Osteocyte (in vitro differentiated cells): Measurements from ENCODE around the gene LZTS2. TPM values are rescaled to one million over a fixed set of nuclear protein-coding genes. Genes with fewer than 3 reads are reported as not detected.
A peak's percentile ranks its signal among the peaks of the same experiment; 100 is the strongest.

ENCODE experiments used
- DNase-seq: peaks from one replicate; pipeline ENCODE4 v3.0.0; 2021; ENCODE audit warnings: mixed read lengths; ENCODE audit not compliant: unreplicated experiment; ENCODE audit errors: extremely low spot score
- H3K27ac Mint-ChIP-seq: one replicate; pipeline ENCODE4 v1.8.0; 2021; ENCODE audit warnings: mild to moderate bottlenecking, mixed read lengths; ENCODE audit not compliant: unreplicated experiment
- H3K27me3 Mint-ChIP-seq: one replicate; pipeline ENCODE4 v1.8.0; 2021; ENCODE audit warnings: mixed read lengths; ENCODE audit not compliant: unreplicated experiment
- H3K36me3 Mint-ChIP-seq: one replicate; pipeline ENCODE4 v1.8.0; 2021; ENCODE audit warnings: mixed read lengths; ENCODE audit not compliant: unreplicated experiment
- H3K4me1 Mint-ChIP-seq: one replicate; pipeline ENCODE4 v1.8.0; 2021; ENCODE audit warnings: mixed read lengths; ENCODE audit not compliant: unreplicated experiment
- H3K4me3 Mint-ChIP-seq: one replicate; pipeline ENCODE4 v1.8.0; 2021; ENCODE audit warnings: mild to moderate bottlenecking, moderate library complexity, mixed read lengths; ENCODE audit not compliant: unreplicated experiment
- H3K9me3 Mint-ChIP-seq: one replicate; pipeline ENCODE4 v1.8.0; 2021; ENCODE audit warnings: mixed read lengths; ENCODE audit not compliant: unreplicated experiment
- total RNA-seq: library from RNA; stranded (reverse); gene quantifications from 2 replicates; pipeline ENCODE4 v1.2.1, GENCODE V29; 2021
- TF ChIP-seq, protein P1 (sequence below): fragments of 200-600 bp; sonication (generic); IDR thresholded peaks from 2 replicates; pipeline ENCODE4 v1.5.0; 2021; ENCODE audit warnings: antibody characterized with exemption, mild to moderate bottlenecking, moderate library complexity

Gene LZTS2
- total RNA-seq, 1 donor from 2014 or later, result 72.1 TPM

DNA sequence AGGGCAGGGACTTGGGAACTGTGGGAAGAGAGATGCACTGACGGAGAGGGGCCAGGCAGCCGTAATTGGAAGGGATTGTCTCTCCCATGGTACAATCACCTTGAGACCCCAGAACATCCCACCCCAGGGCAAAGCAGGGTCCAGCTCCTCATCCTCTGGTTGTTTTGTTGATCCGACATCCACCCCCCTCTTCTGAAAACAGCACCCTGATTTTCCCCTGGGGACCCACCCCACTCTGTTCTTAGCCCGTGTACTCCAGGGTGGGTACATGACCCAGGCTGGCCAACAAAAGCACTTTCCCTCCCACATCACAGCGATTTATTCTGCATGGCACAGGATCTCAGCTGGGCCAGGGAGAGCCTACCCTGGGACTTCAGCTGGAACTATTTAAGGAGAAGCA lies 17.2 kb downstream of the LZTS2 start:
- TF ChIP-seq, protein P1, sequence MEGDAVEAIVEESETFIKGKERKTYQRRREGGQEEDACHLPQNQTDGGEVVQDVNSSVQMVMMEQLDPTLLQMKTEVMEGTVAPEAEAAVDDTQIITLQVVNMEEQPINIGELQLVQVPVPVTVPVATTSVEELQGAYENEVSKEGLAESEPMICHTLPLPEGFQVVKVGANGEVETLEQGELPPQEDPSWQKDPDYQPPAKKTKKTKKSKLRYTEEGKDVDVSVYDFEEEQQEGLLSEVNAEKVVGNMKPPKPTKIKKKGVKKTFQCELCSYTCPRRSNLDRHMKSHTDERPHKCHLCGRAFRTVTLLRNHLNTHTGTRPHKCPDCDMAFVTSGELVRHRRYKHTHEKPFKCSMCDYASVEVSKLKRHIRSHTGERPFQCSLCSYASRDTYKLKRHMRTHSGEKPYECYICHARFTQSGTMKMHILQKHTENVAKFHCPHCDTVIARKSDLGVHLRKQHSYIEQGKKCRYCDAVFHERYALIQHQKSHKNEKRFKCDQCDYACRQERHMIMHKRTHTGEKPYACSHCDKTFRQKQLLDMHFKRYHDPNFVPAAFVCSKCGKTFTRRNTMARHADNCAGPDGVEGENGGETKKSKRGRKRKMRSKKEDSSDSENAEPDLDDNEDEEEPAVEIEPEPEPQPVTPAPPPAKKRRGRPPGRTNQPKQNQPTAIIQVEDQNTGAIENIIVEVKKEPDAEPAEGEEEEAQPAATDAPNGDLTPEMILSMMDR, result no peak
- no peaks in the 10 kb centered on the region for H3K36me3 Mint-ChIP-seq

DNA sequence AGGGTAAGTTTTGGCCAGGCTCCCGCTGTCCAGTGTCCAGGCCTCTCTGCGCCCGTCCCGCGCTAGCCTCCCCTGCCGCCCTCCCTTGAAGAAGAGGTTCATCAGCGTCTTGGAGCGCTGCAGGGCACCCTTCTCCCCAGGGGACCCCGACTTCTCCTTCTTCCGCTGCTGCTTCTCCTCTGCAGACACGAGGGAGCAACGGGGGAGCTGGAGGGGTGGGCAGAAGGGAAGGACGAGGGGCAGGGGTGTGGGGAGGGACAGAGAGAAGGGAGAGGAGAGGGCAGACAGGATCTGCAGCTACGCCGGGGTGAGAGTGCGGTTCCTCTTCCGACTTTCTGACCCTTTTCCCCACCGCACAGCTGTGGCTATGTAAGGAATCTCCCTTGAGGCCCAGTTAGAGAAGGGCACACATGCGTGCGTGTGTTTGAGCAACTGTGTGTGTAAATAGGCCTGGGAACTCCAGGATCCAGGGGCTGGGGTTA lies 18.6 kb downstream of the LZTS2 start:
- Mint-ChIP-seq H3K36me3 (no peaks in the 10 kb centered on the region), H3K9me3 (no peaks in the 10 kb centered on the region), H3K27ac (no peak overlapping the region), H3K4me3 (no peak overlapping the region), H3K4me1 (peaks cover 27% of the 10 kb centered on the region), H3K27me3 (no peaks in the 10 kb centered on the region)
- DNase-seq, result no peak
- TF ChIP-seq, protein P1, result no peak

More for the DNA sequence above, 17.2 kb downstream of the LZTS2 start:
- DNase-seq, result no peak
- no peaks in the 10 kb centered on the region for H3K27me3 Mint-ChIP-seq
- H3K4me3 Mint-ChIP-seq, result no peak overlapping the region
- H3K9me3 Mint-ChIP-seq, result no peaks in the 10 kb centered on the region
- no peak overlapping the region for H3K27ac Mint-ChIP-seq
- peaks cover 34% of the 10 kb centered on the region for H3K4me1 Mint-ChIP-seq

DNA sequence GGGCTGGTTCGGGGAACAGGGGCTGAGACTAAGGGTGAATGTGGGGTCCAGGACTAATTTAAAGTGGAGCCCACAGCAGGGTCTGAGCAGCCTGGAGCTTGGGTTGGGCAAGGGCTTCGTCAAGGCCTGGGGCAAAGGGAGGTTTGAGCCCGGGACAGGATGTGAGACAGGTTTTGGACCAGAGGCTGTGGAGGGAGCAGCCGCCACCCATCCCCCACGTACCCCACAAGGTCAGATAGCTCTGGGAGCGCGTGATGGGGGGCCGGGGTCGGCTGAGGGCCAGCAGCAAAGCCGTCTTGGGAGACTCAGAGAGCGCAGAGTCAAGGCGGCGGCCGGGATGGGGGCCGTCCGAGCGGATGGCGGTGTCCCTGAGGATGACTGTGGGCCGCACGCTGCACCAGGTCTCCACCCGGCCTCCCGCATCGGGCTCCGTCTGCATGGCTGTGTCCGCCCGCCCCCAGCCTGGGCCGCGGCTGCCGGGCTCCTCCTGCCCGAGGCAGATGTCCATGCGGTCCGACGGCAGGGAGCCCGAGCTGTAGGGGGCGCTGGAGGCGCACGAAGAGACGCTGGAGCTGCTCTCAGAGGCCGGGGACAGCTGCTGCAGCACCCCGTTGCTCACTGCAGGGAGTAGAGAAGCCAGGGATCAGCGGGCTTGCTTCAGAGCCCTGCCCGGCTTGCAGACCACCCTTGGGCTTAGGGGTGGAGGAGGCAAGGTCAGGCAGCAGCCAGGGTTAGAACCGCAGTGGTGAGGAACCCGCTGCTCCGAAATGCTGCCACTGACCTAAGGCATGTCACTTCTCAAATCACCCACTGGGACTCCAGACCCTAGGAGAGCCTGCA lies 19.2 kb downstream of the LZTS2 start:
- peak; percentile 94 for DNase-seq
- TF ChIP-seq, protein P1, result peak; percentile 83
- Mint-ChIP-seq H3K36me3 (no peaks in the 10 kb centered on the region), H3K4me1 (peaks cover 22% of the 10 kb centered on the region), H3K4me3 (no peak overlapping the region), H3K27ac (no peak overlapping the region), H3K9me3 (no peaks in the 10 kb centered on the region), H3K27me3 (no peaks in the 10 kb centered on the region)

DNA sequence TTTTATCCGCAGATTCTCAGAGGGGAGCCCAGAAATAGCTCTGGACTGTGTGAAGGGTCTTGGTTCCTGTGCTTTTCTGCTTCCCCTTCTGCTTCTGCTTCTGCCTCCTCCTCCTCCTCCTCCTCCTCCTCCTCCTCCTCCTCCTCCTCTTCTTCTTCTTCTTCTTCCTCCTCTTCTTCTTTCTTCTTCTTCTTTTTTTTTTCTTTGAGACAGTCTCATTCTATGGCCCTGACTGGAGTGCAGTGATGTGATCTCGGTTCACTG lies 19.8 kb downstream of the LZTS2 start:
- TF ChIP-seq, protein P1, result no peak
- Mint-ChIP-seq H3K9me3 (no peaks in the 10 kb centered on the region), H3K27me3 (no peaks in the 10 kb centered on the region), H3K4me3 (no peak overlapping the region), H3K27ac (no peak overlapping the region), H3K36me3 (no peaks in the 10 kb centered on the region), H3K4me1 (peaks cover 19% of the 10 kb centered on the region)
- no peak for DNase-seq

DNA sequence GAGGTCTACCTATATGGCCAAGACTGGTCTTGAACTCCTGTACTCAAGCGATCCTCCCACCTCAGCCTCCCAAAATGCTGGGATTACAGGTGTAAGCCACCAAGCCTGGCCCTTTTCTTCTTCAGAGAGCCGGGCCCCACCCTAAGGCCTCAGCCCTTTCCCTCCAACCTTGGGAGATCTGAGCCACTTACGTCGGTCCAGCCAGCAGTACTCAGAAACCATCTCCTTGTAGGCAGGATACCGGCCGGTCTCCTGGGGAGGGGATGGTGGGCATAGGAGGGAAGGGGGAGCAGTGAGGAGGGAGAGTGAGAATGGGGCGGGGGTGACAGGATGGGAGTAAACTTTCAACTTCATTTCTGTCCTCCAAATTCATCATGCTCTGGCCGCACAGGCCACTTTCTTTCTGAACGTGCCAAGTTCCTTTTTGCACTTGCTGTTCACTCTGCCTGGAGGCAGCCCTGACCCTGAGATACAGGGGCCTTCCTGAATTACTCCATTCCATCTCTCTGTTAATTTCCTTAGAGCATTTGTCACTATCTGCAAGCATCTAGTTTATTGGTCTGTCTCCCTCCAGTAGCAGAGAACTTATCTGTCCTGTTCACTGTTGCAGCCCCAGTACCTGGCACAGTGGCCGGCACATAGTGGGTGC lies 20.9 kb downstream of the LZTS2 start:
- Mint-ChIP-seq H3K27ac (no peak overlapping the region), H3K4me3 (no peak overlapping the region), H3K36me3 (no peaks in the 10 kb centered on the region), H3K9me3 (no peaks in the 10 kb centered on the region), H3K27me3 (no peaks in the 10 kb centered on the region), H3K4me1 (peaks cover 10% of the 10 kb centered on the region)
- no peak for DNase-seq
- TF ChIP-seq, protein P1, result no peak
